Gastrocnemius medialis (tissue), 4 donors: ENCODE results near the gene CSGALNACT2.

Experiments used
- POLR2A ChIP-seq, 2 donors: fragments of 450-650 bp; IDR thresholded peaks; one replicate each; pipeline ENCODE4 v1.6.1; 2017; ENCODE audit warnings: antibody characterized with exemption in 2 of 2, mild to moderate bottlenecking in 2 of 2, moderate library complexity in 2 of 2
- TF ChIP-seq, protein P1 (sequence below), 5 experiments: fragments of 450-650 bp in 3 of 5; fragments of 200-600 bp in 2 of 5; sonication (generic) in 2 of 5; IDR thresholded peaks in 4 of 5; conservative IDR thresholded peaks in 1 of 5; 1 replicate in 4 of 5; 2 replicates in 1 of 5; pipeline ENCODE4 v1.5.1; 2016 to 2019; ENCODE audit warnings: antibody characterized with exemption in 5 of 5, mild to moderate bottlenecking in 3 of 5, moderate library complexity in 3 of 5

DNA sequence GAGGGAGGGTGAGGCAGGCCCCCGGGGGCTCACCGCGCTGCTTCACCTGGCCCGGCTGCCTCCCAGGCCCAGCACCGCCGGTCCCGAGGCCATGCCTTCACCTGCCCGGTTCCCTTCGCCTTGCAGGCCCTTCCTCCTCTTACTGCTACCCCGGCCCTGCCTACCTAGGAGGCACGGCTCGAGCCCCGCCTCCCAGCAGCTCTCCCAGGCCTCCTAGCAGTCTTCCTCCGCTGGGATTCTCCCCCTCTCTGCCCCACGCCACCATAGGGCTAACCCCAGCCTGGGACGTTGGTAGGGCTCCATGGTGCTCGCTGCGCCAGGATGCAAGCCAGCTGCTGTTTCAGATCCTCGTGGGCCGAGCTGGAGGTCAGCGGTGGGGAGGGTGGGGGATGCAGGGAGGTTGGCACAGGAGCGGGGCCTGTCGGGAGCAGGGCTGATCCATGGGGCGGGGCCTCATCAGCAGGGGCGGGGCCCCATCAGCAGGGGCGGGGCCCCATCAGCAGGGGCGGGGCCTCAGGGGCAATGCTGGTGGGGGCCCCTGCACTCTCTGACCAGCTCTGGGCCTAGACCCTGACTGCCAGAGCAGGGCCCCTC, 65.3 kb downstream of the CSGALNACT2 start:
- TF ChIP-seq, protein P1, sequence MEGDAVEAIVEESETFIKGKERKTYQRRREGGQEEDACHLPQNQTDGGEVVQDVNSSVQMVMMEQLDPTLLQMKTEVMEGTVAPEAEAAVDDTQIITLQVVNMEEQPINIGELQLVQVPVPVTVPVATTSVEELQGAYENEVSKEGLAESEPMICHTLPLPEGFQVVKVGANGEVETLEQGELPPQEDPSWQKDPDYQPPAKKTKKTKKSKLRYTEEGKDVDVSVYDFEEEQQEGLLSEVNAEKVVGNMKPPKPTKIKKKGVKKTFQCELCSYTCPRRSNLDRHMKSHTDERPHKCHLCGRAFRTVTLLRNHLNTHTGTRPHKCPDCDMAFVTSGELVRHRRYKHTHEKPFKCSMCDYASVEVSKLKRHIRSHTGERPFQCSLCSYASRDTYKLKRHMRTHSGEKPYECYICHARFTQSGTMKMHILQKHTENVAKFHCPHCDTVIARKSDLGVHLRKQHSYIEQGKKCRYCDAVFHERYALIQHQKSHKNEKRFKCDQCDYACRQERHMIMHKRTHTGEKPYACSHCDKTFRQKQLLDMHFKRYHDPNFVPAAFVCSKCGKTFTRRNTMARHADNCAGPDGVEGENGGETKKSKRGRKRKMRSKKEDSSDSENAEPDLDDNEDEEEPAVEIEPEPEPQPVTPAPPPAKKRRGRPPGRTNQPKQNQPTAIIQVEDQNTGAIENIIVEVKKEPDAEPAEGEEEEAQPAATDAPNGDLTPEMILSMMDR (IDR thresholded peaks at IDR 0.05 in 4 of 5, conservative IDR thresholded peaks at IDR 0.05 in 1 of 5) = no peak
- no peak for TF ChIP-seq POLR2A (IDR thresholded peaks at IDR 0.05)
